ENCODE measurements around the gene NDUFB1.
A peak's percentile ranks its signal among the peaks of the same experiment; 100 is the strongest.

The NDUFB1 gene

GRCh38 chr14:92121670-92122350, at the start of gene NDUFB1, which contains the start of gene CPSF2:
Gene NDUFB1 (minus strand): TSS chr14:92121706. CDS start chr14:92117637, 4,069 bp downstream.
Gene CPSF2 (plus strand): TSS chr14:92121969. CDS start chr14:92130985, 9,016 bp downstream.
- peak; percentile 73 to 82 for DNase-seq (ENCODE audit: low read depth in 2 of 2)

GRCh38 chr14:92164958-92165357, 43.5 kb upstream of the NDUFB1 start:
- no peak for DNase-seq (ENCODE audit: low read depth in 2 of 2)

GRCh38 chr14:92161521-92161920, 40.0 kb upstream of the NDUFB1 start:
- no peak for DNase-seq (ENCODE audit: low read depth in 2 of 2)

- no peak for DNase-seq (ENCODE audit: low read depth in 2 of 2)
Observed at GRCh38 chr14:92160619-92161018, 39.1 kb upstream of the NDUFB1 start.

- no peak for DNase-seq (ENCODE audit: low read depth in 2 of 2)
Observed at GRCh38 chr14:92154283-92154942, 32.9 kb upstream of the NDUFB1 start.

GRCh38 chr14:92153581-92153980, 32.1 kb upstream of the NDUFB1 start:
- DNase-seq (ENCODE audit: low read depth in 2 of 2) = no peak

- DNase-seq (ENCODE audit: low read depth in 2 of 2) = no peak
Observed at GRCh38 chr14:92144708-92145107, 23.2 kb upstream of the NDUFB1 start.

GRCh38 chr14:92143962-92144361, 22.5 kb upstream of the NDUFB1 start:
- DNase-seq (ENCODE audit: low read depth in 2 of 2) = no peak

GRCh38 chr14:92143309-92143708, 21.8 kb upstream of the NDUFB1 start:
- DNase-seq (ENCODE audit: low read depth in 2 of 2) = no peak

GRCh38 chr14:92135269-92135668, 13.8 kb upstream of the NDUFB1 start:
- no peak for DNase-seq (ENCODE audit: low read depth in 2 of 2)

- no peak for DNase-seq (ENCODE audit: low read depth in 2 of 2)
Observed at GRCh38 chr14:92134456-92134855, 12.9 kb upstream of the NDUFB1 start.

- no peak for DNase-seq (ENCODE audit: low read depth in 2 of 2)
Observed at GRCh38 chr14:92122761-92123160, 1.3 kb upstream of the NDUFB1 start.

GRCh38 chr14:92122351-92122677, 808 bp upstream of the NDUFB1 start:
- no peak for DNase-seq (ENCODE audit: low read depth in 2 of 2)

GRCh38 chr14:92121207-92121669, 268 bp downstream of the NDUFB1 start:
- DNase-seq (ENCODE audit: low read depth in 2 of 2) = no peak

- DNase-seq (ENCODE audit: low read depth in 2 of 2) = no peak
Observed at GRCh38 chr14:92109490-92109889, 12.0 kb downstream of the NDUFB1 start.

- DNase-seq (ENCODE audit: low read depth in 2 of 2) = no peak
Observed at GRCh38 chr14:92108345-92109254, 12.9 kb downstream of the NDUFB1 start.

GRCh38 chr14:92106143-92106926, 15.2 kb downstream of the NDUFB1 start, which contains the start of gene ATXN3:
Gene ATXN3 (minus strand): TSS chr14:92106582. CDS start chr14:92106552, 30 bp downstream.
- DNase-seq (ENCODE audit: low read depth in 2 of 2) = peak; percentile 92 to 93

GRCh38 chr14:92105893-92106142, 15.7 kb downstream of the NDUFB1 start:
- DNase-seq (ENCODE audit: low read depth in 2 of 2) = no peak

- DNase-seq (ENCODE audit: low read depth in 2 of 2) = no peak
Observed at GRCh38 chr14:92105073-92105892, 16.2 kb downstream of the NDUFB1 start.

GRCh38 chr14:92103363-92103989, 18.0 kb downstream of the NDUFB1 start:
- no peak for DNase-seq (ENCODE audit: low read depth in 2 of 2)

All from stimulated activated CD8-positive, alpha-beta memory T cell treated with anti-CD3 and anti-CD28 coated beads, Interleukin-2, amount 100 ng/mL, for 48 hours (primary cell).